HG02610 (cell line): ENCODE measurements around the gene SNORC.

Experiments used
- ATAC-seq: cut with Tn5 transposase; IDR thresholded peaks from one replicate; pipeline ENCODE4 v1.9.1; 2021; ENCODE audit warnings: mild to moderate bottlenecking, moderate library complexity; ENCODE audit not compliant: unreplicated experiment

Gene SNORC

DNA sequence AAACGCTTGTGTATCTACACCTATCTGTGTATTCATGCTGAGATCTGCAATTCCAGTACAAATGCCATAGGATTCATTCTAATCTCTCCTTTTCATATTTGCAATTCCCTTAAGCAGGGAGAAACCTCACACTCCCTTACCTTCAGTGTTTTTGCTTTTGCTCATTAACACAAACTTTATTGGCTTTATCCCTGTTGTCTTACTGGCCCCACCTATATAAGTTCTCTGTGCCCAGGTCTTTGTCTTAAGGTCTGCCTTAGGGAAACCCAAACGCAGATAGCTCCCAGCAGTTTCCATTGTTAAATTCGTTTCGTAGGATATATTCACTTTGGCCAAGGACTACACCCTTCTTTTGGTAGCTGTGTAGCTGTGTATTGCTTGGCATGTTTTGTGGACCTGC lies 4.0 kb upstream of the SNORC start:
- no peak for ATAC-seq

DNA sequence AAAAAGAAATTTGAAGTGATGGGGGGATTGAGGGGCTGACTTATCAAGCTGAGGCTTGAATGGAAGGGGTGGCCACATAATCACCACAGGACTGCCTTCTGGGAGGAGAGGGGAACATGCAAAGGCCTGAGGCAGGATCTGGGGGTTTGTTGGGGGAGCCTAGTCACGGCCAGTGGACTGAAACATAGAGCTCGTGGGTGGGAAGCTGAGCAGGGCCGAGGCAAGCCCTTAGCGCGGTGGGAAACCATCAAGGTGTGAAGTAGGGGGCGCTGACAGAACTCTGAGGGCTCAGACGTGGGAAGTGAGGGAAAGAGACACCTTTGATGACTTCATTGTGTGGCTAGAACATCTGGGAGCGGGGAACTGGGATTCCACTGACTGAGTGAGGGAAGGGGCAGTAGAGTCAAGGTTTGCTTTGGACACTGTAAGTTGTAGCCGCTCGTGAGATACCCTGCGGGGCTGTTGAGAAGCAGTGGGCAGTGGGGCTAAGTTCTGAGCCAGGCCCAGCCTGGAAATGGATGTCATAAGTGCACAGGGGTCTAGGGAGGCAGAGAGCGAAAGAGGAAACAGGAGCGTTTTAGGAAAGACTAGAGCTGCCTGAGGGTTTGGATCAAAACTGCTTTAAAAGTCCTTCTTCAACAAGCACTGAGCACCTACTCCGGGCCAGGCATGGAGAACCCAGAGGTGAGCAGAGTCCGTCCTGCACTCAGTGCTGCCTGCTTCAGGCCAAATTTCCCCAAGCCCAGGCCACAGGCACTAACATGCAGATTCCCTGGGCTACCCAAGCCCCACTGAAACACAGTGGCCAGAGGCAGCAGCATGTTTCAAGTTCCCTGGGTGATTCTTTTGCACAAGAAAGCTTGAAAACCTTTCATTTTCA lies 686 bp upstream of the SNORC start:
- no peak for ATAC-seq

DNA sequence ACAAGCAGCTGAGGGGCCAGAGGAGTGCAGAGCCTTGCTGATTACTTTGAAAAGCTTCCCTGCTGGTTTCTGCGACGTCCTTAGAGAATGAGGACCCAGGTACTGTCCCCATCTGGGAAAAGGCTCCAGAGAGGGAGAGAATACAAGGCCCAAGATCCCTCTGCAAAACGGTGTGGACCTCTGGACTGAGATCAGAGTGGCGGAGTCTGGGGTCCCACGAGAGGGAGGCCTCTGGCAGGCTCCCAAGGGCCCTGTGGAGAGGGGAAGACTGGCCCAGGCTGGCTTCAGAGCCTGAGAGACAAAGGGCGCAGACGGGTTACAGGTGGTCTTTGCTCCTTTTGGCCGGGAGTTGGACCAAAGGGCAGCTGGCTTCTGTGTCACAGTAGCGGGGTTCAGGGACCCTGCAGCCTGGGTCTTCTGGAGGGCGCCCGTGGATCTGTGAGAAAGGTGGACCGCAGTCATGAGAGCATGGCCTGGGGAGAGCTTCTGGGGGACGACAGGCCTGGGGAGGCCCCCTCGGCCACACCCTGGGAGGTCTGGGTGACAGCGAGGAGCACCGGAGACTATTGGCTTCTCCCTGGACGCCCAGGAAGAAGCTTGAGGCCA lies 805 bp downstream of the SNORC start:
- no peak for ATAC-seq

DNA sequence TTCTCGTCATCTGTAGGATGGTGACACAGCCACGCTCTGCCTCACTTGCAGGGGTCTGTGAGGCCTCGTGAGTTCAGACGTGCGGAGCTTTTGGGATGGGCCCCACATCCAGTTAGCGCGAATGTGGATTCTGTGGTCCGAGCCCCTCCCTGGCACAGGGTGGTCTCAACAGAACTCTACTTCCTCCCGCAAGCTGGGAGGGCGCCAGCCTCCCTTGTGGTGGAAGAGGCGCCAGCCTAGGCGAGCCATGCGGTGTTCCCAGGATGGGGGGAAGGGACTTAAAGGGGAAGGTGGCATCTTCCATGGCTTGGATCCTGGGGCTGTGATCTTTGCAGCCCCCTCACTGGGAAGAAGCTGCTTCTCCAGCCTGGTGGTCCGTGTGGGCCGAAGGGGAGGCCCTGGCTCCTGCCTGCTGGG lies 1.4 kb downstream of the SNORC start:
- no peak for ATAC-seq

DNA sequence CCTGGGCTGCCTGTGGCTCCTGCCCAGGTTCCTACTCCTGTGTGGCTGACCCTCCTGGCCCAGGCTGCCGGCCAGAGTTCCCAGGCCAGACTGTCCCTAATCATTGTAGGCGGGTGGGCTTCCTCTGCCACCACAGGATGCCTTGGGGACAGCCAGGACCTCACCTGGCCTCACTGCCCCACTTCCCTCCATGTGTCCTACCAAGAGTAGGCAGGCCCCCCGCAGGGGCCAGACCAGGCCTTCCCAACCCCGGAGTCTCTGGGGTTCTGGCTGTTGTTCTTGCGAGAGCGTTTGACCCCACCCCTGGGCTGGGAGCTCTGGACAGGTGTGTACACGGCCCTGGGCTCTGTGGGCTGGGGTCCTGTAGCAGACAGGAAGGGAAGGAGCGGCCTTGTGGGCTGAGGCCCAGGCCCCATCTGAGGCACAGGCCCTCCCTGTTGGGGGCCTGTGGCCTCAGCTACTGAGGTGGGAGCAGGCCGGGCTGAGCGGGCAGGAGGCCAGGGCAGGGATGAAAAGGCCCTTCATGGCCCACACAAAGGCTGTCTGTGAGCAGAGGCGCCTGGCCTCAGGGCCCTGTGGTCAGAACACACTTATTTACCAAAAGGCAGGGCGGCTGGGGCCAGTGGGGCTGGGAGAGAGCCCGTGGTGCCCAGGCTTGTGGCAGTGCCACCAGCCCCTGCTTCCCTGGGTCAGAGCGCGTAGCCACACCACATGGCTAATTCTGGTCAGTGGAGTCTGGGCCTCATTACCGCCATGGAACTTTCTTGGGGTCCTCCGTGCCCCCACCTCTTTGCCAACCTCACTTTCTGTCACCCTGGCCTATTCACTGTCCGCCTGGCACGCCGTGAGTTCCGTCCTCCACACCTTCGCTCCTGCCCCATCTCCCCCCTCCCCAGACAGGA lies 2.0 kb downstream of the SNORC start:
- ATAC-seq: no peak

DNA sequence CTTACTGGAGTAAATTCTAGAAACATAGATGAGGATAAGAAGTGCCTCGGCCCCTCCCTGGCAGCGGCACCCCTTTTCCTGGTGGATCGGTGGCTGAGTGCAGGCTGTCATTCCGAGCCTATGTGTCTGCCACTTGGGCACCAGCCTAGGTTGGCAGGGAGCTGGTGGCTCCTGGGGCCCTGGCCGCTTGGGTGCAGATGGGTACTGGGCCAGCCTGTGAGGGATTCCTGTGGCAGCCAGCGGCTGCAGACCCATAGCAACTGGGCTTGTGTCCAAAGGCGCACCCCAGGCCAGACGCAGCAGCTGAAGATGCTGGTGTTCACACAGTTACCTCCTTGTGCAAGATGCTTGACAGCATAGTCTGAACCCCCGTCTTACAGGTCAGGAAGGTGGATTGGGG lies 2.8 kb downstream of the SNORC start:
- no peak for ATAC-seq

DNA sequence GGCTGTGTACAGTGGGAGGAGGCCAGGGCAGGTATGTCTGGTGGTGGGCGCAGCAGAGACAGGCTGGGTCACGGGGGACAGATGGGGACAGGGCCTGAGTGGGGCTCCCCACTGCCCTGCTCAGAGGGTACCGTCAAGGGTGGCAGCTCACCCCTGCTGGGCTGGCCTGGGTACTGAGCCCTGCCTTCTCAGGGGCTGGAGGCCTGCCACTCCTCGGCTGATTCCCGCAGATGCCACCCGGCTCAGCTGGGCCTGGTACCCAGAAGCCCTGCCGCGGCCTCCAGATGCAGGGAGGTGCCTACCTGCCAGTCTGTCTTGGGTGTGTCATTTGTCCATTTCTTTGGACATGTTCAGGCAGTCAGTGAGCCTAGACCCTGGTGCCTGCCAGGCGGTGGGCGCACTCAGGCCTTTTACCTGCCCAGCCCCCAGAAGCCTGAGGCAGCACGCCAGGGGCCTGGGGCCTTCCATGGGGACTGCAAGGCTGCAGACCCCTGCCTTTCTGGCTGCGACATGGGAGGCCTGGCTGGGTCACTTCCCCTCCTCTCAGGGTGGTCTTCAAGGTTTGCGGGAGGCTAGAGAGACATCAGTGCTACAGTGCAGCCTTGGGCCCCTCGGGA lies 3.3 kb downstream of the SNORC start:
- no peak for ATAC-seq

DNA sequence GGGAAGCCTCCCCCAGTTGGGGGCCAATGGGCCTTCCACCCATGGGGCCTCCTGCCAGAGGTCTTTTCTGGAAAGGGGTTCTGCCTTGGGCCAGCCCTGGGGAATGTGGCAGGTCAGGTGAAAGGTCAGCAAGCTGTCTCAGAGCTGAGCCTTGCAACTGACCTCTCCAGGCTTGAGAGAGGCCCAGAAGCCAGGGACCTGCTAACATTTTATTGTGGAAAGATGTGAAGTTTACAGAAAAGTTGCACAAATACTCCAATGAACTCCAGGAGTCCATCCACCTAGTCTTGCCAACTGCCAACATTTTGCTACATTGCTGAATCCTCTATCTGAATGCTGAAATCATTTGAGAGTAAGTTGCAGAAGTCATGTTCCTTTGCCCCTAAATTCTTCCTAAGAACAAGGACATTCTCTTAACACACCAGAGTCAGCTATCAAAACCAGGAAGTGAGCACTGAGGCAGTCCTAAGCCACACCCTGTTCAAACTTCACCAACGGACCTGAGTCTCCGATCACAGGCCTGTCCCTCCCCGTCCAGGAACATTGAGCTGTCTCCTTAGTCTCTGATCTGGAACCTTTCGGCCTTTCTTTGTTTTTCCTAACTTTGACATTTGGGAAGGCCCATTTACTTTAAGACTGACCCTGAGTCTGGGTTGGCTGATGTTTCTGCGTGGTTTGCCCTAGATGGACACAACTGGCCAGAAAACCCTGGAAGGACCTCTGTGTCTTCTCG lies 4.0 kb downstream of the SNORC start:
- ATAC-seq: no peak

DNA sequence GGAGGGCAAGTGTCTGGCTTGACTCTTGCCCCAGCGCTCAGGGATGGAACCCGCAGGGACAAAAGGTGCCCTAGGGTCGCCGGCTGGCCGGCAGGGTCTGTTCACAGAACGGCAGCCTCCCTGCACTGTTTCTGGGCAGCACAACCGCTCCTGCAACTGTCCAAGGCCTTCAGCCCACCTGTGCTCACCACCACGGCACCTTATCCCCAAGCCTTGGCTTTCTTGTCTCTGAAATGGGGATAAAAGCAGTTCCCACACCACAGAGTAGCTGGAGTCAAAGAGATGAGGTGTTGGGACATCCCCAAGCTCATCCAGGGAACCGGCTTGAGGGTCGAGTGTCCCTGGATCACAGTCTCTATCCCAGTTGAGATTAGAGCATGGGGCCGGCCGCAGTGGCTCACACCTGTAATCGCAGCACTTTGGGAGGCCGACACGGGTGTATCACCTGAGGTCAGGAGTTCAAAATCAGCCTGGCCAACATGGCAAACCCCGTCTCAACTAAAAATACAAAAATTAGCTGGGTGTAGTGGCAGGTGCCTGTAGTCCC lies 4.7 kb downstream of the SNORC start:
- no peak for ATAC-seq

DNA sequence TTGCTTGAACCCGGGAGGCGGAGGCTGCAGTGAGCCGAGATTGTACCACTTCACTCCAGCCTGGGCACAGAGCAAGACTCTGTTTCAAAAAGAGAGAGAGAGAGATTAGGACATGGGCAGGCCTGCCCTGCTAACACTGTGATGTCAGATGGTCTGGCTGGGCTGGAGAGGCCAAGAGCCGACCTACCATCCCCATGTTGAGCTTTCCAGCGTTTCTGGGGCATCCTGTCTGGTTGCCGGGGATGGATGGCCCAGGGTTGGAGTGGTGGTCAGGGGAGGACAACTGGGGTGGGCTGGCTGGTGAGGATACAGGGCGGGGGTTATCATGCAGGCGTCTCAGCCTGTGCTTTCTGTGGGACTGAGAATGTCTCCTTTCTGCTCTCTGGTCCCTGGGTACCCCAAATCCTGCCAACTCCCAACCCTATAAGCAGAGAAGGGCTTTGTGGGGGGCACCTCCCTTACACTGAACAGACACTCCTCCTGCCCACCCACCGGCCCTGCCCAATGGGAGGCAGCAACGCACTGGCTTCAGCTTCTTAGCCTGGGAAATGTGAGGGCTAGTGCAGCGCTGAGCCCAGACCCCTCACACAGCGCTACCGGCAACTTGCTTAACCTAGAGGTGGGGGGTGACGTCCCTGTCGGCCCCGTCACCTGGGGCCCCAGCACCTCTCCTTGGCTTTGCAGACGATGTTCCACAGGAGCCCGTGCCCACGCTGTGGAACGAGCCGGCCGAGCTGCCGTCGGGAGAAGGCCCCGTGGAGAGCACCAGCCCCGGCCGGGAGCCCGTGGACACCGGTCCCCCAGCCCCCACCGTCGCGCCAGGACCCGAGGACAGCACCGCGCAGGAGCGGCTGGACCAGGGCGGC lies 5.4 kb downstream of the SNORC start:
- no peak for ATAC-seq

DNA sequence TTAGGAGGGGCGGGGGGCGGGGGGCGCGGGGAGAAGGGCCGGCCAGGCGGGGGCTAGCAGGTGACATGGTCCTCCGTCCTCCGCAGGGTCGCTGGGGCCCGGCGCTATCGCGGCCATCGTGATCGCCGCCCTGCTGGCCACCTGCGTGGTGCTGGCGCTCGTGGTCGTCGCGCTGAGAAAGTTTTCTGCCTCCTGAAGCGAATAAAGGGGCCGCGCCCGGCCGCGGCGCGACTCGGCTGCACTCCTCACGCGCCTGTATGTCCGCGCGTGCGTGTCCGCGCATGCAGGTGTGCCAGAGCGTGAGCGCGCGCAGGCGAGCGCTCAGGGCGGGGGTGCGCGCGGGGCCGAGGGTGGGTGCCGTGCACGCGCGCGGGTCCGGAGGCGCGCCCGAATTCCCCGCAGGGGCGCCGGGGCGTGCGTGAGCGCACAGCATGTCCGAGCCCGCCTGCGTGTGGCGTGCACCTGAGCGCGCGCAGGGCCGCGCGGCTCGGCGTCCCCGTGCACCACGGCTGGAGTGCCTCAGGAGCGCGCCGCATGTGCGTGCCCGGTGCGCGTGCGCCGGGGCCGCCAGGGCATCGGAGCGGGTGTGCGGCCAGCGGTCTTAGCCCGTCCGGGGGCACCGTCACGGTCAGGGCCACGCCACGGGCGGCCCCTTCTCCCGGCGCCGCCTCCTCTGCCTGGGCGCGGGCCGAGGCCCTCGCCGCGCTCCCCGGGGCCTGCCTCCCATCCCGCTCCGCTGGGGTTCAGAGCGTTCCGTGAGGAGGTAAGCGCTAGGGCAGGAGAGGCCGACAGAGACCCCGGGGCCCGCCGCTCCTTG lies 6.3 kb downstream of the SNORC start:
- ATAC-seq: no peak

DNA sequence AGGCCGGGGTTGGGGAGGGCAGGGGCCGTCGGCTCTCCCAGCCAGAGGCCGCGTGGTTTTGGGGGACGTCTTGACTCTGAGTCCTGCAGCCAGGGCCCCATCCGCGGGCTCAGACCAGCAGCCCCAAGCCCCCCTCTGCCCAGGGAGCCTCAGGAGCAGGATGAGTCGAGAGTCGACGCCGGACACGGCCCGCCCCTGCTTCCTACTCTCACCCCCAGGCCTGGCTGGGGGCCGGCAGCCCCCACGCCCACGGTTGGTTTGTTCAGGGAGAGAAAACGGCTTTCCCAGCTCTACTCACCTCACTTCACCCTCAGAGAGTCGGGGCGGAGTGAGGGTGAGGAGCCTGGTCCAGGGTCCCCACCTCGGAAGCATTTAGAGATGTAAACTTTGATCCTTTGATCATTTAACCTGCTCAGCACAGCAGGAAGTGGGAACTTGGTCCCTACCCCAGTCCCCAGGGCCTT lies 6.9 kb downstream of the SNORC start:
- ATAC-seq: no peak

DNA sequence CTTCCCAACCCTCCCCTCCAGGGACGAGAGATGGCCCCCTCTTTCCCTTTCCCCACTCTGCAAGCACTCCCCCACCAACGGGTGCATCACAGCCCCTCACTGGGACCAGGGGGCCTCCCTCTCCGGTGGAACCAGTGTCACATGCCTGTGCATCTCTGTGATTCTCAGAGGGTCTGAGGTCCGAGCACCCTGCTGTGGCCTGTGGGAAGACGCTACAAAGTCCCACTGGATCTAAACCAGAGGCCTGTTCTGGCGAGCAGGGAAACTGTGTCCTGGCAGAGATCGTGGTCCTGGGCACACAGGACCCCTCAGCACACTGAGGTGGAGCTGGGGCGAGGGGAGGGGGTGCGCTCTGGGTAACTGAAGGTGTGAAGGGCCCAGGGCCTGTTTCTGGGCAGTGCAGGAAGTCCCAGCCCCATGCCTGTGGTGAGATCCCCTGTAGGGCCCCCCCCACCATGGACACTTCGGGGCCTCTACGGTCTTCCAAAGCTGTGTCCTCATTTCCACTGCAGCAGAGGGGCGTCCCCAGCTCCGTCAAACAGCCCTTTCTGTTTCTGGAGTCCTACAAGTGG lies 8.0 kb downstream of the SNORC start:
- ATAC-seq: no peak

DNA sequence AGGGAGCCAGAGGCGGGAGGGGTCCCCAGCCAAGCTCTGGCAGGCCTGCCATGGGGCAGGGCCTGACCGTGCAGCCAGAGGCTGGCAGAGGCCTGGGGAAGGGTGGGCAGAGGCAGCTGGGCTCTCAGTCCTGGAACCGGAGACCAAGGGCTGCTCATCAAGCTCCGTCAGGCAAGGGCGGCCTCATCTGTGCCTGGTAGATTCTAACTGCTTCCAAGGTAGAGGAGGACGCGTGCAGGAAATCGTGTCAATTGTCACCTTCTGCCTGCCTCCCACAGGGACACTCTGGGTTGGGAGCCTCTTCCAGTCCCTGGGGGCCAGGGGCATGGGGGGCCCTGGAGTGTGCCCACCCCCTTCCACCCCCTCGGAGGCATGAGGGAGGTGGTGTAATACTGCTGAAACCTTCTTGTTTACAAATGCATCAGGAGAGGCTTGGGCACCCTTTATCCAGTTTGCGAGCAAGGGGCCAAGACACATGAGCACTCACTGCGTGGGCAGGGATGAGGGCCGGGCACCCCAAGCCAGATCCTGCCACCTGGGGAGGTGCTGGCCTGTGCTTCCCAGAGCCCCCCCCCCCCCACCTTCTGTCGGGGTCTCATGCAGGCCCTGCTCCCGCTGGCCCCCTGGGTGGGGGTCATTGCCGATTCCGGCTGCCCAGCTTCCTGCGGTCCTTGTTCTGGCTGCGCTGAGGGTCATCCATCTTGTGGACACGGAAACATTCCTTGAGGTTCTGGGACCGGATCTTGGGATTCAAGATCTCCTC lies 9.0 kb downstream of the SNORC start:
- no peak for ATAC-seq

DNA sequence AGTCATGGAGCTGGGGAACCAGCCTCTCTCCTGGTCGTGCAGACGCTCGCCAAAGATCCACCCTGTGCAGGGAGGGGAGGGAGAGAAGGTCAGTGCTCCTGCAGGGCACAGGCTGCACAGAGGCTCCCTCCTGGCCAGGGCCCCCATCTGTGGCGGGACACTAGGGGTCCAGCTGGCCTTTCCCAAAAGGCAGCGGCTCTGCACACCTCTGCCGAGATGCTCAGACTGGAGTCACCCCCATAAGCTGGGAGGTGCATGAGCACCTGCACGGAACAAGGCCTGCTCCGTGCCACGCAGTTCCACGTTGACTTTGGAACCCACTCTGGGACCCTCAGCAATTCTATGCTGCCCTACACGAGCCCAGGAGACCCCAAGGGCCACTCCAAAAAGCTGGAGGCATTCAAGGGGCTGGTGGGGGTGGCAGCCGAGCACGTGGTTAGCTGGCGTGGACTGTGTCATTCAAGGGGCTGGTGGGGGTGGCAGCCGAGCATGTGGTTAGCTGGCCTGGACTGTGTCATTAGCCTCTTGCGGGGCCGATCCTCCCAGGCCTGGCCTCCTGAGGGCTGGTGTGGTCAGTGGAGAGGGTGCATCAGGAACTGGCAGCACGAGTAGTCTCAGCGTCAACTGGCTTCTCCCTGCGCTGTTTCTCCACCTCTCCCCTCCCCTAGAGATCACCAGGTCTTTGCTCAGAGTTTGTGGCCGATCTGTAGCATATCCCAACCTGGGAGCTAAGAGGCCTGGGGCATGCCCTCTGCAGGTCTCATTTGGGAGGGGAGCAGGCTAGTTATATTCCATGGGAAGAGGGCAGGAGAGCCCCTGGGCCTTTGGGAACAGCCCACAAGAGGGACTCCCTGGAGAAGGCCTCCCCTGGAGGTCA lies 9.8 kb downstream of the SNORC start:
- no peak for ATAC-seq

DNA sequence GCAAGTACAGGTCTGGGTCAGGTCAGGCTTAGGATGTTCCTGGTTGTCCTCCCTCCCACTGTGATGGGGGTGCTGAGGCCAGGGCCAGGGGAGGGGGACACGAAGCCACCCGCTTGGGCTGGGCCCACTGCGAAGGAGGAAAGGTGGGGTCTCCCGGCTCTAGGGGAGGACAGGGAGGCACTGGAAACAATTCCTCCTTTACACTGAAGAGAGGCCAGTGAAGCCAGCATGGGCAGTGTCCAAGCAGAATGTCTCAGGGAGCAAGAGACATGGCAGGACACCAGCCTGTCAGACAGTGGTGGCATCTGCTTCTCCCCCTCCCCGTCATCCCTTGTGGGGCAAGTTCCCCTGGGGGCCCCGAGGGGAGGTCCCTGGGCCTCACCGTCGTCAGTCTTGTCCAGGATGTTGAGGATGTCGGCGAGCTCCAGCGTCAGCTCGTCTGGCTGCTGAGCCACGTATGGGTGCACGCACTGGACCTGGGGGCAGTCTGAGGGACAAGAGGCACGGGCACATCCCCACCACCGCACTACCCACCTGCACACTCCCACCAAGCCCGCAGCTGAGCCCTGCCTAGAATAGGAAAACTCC lies 10.8 kb downstream of the SNORC start:
- no peak for ATAC-seq
